Kidney epithelial cell (primary cell): ENCODE results near the gene L3MBTL4. TPM values are rescaled to one million over a fixed set of nuclear protein-coding genes. Genes with fewer than 3 reads are reported as not detected.
"Not testable (repeated sequence)": the region's sequence is repeated elsewhere in the genome, so short reads cannot be mapped to it uniquely, and the experiment has no call there.

ENCODE experiments used
- DNase-seq: peaks from one replicate; pipeline ENCODE4 v3.0.0-alpha.2; 2010; ENCODE audit warnings: low read depth
- H3K27me3 ChIP-seq: 2 replicates; pipeline ENCODE4 v1.6.0; 2011; ENCODE audit warnings: low read length; ENCODE audit not compliant: control insufficient read depth, insufficient read depth
- H3K36me3 ChIP-seq: 2 replicates; pipeline ENCODE4 v1.5.1; 2011; ENCODE audit warnings: low read length; ENCODE audit not compliant: control insufficient read depth, insufficient read depth
- H3K4me3 ChIP-seq: 2 replicates; pipeline ENCODE4 v1.5.1; 2011; ENCODE audit warnings: low read depth, mild to moderate bottlenecking, control low read depth, low read length
- CTCF ChIP-seq: IDR thresholded peaks from 2 replicates; pipeline ENCODE4 v1.5.1; 2011; ENCODE audit warnings: mild to moderate bottlenecking, moderate library complexity, low read length, control low read depth, inconsistent platforms; ENCODE audit not compliant: insufficient read depth, poor library complexity, severe bottlenecking
- total RNA-seq: library from RNA; depleted of rRNA; stranded (reverse); fragments of >200 nt; gene quantifications from 2 replicates; pipeline ENCODE4 v1.2.3, GENCODE V29; 2015

L3MBTL4 gene
- total RNA-seq, 1 donor from 2014 or later = 9.8 TPM

GRCh38 chr18:6279308-6279707 is 135.4 kb downstream of the L3MBTL4 start:
- Histone ChIP-seq H3K27me3 (no peaks in the 10 kb centered on the region), H3K36me3 (no peaks in the 10 kb centered on the region), H3K4me3 (no peak overlapping the region)
- no peak for TF ChIP-seq CTCF
- DNase-seq = no peak

DNA sequence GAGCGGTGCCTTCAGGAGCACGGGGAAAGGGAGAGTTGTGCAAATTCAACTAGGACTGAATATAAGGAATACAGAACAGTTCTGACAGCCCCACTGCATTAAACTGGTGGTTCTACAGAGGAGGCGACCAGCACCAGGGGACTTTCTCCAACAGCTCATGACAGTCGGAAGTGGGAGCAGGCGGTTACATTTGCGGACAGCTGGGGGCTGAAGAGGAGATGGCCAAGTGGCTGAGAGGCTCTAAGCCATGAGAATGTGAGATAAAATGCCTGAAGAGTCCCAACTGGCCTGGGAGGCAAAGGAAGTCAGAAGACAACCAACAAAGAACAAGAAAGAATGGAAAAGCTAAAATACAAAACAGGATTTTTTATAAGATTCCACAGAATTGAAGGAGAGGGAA is 141.3 kb downstream of the L3MBTL4 start:
- TF ChIP-seq CTCF = no peak
- Histone ChIP-seq H3K36me3 (no peaks in the 10 kb centered on the region), H3K27me3 (no peaks in the 10 kb centered on the region), H3K4me3 (no peak overlapping the region)
- DNase-seq = no peak

DNA sequence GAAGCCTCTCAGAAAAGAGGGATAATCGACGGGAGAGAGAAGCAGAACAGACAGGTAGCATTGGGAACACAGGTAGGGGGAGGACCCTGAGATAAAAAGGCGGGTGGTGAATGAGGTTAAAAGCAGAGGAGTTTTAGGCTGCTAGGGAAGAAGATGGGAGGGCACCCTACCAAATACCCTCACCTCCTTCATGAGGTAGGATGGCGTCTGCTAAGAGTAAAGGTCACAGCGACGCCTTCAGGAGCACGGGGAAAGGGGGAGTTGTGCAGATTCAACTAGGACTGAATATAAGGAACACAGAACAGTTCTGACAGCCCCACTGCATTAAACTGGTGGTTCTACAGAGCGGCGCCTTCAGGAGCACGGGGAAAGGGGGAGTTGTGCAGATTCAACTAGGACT is 142.6 kb downstream of the L3MBTL4 start:
- not testable (repeated sequence) for H3K36me3 ChIP-seq, DNase-seq, H3K4me3 ChIP-seq, H3K27me3 ChIP-seq

GRCh38 chr18:6271585-6271984 is 143.1 kb downstream of the L3MBTL4 start:
- Histone ChIP-seq H3K36me3 (no peaks in the 10 kb centered on the region), H3K4me3 (no peak overlapping the region), H3K27me3 (no peaks in the 10 kb centered on the region)
- no peak for TF ChIP-seq CTCF
- no peak for DNase-seq

DNA sequence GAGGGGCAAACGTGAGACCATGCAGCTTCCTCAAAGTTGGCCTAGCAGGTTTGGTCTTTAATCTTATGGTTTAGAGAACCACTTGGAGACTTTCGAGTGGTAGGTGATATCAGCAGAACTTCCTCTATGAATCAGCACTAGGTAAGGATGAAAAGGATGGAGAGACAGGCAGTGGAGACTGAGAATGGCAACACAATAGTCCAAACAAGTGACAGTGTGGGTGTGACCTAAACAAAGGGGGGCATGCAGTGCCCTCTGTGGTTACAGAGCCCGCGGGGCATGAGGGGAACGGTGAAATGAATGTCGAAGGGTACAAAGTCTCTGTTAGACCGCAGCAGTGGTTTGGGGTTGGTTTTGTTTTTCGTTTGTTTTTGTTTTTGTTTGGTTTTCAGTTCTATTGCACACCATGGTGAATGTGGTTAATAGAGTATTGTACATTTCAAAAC is 143.9 kb downstream of the L3MBTL4 start:
- DNase-seq = no peak
- TF ChIP-seq CTCF = no peak
- no peaks in the 10 kb centered on the region for H3K27me3 ChIP-seq
- H3K36me3 ChIP-seq = no peaks in the 10 kb centered on the region
- no peak overlapping the region for H3K4me3 ChIP-seq

GRCh38 chr18:6269660-6270332 is 144.9 kb downstream of the L3MBTL4 start:
- no peak overlapping the region for H3K4me3 ChIP-seq

More at GRCh38 chr18:6269660-6270332, 144.9 kb downstream of the L3MBTL4 start:
- no peak for TF ChIP-seq CTCF
- no peak for DNase-seq
- H3K27me3 ChIP-seq = no peaks in the 10 kb centered on the region
- H3K36me3 ChIP-seq = no peaks in the 10 kb centered on the region
